GM10248 (cell line): ENCODE results near the gene SREBF1.

Experiments
- CTCF ChIA-PET: fragments of 300-600 bp; sonication (Branson Sonifier 250); formaldehyde crosslinking; extraction: SDS; loops from one replicate; lab custom pipeline; 2021; ENCODE audit warnings: antibody characterized with exemption; lab: Yijun Ruan, JAX
- POLR2A ChIA-PET: fragments of 350-650 bp; sonication (Branson Sonifier 250); formaldehyde crosslinking; extraction: SDS; loops from one replicate; lab custom pipeline; 2020; ENCODE audit warnings: antibody characterized with exemption; lab: Yijun Ruan, JAX
- DNase-seq: peaks from one replicate; pipeline ENCODE4 v3.0.0; 2012; ENCODE audit errors: extremely low spot score
- CTCF ChIP-seq: IDR thresholded peaks from 2 replicates; pipeline ENCODE4 v1.5.1; 2012; ENCODE audit warnings: mild to moderate bottlenecking, low read depth; ENCODE audit errors: extremely low read depth, missing control alignments, control extremely low read depth

SREBF1 gene

GRCh38 chr17:17836818-17837379 is at the start of gene SREBF1:
SREBF1 (minus strand) TSS chr17:17836986; CDS start chr17:17836817, 169 bp downstream.
- TF ChIP-seq CTCF, result no peak
- ChIA-PET POLR2A (interaction anchor here (1.2 to 1.3 kb wide), 4 partner anchors 9 to 21 kb away, joined by 4 to 24 read pairs (median 5); no protein-coding TSS in a partner anchor), CTCF (interaction anchor here (0.8 to 1.5 kb wide), 9 partner anchors 9 to 159 kb away, joined by 3 to 9 read pairs (median 3); no protein-coding TSS in a partner anchor)
- DNase-seq, result peak; percentile 86

DNA sequence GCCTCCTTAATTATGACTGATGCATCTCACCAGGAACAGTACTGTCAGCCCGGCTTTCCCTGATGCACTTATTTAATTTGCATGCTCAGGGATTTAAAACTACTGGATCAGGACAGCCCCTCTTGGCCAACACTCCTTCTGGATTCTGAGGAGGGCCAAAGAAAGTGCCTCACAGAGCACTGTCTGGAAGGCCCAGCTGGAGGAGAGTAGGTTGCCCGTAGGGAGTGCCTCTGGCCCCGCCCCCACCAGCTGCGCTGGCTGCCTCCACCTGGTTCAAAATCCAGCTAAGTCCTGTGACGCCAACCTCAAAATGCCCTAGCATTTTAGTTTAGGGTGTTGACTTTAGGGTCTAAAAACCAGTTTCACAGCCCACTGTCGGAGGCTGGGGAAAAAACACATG is 49.4 kb upstream of the SREBF1 start:
- CTCF ChIA-PET, result interaction anchor here (1.3 to 4.0 kb wide), 4 partner anchors 11 to 148 kb away, joined by 3 to 21 read pairs (median 11); no protein-coding TSS in a partner anchor
- POLR2A ChIA-PET, result no interaction called here
- no peak for TF ChIP-seq CTCF
- no peak for DNase-seq

DNA sequence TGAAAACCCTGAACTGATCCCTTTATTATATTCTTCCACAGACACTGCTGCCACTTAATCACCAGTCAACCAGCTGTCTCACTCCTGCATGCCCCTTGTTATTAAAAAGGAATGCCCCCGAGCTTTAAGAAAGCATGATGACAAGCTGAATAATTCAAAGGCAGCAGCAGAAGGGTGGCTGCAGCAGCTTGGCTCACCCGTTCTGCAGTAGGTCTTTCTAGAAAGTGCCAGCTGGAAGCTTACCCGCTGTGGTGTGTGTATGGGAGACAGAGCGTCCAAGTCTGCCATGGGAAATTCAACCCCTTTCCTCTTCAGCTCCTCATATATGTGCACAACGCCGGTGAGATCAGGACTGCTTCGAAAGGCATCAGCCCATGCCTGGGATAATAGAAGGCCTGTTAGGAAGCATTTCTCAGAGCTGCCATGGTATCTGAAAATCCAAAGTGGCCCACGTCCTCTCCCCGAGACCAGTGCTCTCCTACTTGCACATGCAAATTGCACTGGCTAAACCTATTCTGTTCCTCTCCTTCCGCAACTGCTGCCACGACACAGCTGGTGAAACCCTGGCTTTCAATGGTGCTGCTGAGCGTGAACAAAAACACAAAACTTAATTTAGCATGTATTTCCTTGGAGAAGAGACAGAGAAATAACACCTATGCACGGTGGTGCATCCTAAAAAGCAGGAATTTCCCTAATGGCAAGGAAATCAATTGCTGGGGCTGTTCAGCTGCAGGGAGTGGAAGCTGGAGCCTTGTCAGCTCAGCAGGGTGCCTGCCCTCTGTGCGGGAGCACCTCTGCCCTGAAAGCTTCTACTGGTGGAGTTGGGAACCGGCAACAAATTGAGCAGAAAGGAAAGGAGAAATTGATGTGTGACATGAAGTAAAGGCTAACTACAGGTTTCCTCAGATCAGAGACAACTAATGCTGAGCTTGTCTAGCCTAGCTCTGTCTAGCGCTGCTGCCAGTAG is 47.9 kb upstream of the SREBF1 start:
- TF ChIP-seq CTCF, result no peak
- POLR2A ChIA-PET, result no interaction called here
- CTCF ChIA-PET, result interaction anchor here (0.7 to 4.0 kb wide), 10 partner anchors 9 to 149 kb away, joined by 3 to 17 read pairs (median 4); no protein-coding TSS in a partner anchor
- DNase-seq, result no peak

DNA sequence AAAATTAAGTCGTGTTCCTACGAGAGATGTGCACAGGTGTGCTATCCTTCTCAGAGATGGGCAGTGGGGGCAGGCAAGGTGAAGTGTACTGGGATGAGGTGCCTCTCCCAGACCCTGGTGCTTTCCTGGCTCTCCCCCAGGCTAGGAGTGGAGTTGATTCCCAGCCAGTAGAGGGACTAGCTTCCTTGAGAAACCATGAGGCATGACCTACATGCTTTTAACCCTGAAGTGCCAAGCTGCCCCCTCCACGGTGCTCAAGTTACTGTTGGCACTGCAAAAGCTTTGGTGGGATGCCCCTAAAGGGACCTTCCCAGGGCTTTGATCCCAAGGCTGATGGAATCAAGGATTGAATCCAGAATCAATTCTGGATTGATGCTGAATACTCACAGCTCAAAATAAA is 47.0 kb upstream of the SREBF1 start:
- ChIA-PET POLR2A (no interaction called here), CTCF (interaction anchor here (0.7 to 4.0 kb wide), 6 partner anchors 10 to 150 kb away, joined by 3 to 17 read pairs (median 5); no protein-coding TSS in a partner anchor)
- TF ChIP-seq CTCF, result no peak
- DNase-seq, result no peak

DNA sequence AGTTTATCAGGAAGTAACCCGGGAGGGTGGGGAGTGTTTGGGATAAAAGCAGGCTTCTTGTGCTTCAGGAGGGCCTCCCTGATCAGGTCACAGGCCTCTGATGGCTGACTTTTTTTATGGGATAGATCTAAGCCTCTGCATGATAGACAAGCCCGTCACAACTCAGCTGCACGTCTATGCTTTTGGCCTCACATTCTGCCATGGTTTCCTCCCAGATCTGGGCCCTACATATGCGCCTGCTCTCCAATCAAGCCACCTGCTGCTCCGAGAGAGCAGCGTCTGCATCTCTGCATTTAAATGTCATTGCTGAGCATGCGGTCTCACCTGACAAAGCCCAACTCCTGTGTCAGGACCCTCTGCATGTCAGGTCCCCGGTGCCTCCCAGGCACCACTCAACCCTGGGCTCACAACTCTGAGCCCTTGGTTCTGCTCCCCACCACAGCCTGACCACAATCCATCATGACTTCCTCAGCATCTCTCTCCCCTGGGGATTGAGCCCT is 45.3 kb upstream of the SREBF1 start:
- ChIA-PET POLR2A (no interaction called here), CTCF (interaction anchor here (1.2 kb wide), 1 partner anchor 9 kb away, joined by 4 read pairs; no protein-coding TSS in a partner anchor)
- TF ChIP-seq CTCF, result no peak
- no peak for DNase-seq
